T-helper 9 cell (primary cell): ENCODE data around the gene CAPN2.
A peak's percentile ranks its signal among the peaks of the same experiment; 100 is the strongest.
"Not testable (repeated sequence)": the region's sequence is repeated elsewhere in the genome, so short reads cannot be mapped to it uniquely, and the experiment has no call there.

Experiments used
- DNase-seq: peaks from one replicate; pipeline ENCODE4 v3.0.0-alpha.2; 2020

CAPN2 gene

DNA sequence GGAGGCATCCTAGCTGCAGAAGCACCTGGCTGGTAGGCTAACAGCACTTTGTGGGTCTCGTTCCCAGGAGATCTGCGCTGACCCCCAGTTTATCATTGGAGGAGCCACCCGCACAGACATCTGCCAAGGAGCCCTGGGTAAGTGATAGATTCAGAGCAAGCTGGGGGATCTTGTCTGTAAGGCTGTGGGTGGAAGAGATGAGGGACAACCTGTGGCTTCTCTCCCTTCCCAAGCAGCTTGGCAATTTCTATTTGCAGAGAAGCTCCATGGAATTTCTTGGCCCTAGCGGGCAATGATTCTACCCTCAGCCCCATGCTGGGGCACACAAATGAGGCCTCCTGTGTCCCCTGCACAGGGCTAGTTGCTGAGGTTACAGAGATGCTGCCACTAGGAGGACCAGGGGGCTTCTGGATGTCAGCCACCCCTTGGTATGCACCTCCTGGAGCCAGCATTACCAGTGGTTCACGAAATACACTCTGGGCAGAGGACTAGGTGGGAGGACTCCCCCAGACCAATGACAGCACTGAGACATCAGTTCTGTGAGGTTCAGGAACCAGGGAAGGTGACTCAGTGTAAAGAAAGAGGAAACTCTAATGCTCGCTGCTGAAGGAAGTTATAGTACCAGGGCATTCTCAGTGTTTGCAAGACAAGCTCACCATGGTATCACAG is 5.5 kb downstream of the CAPN2 start:
- DNase-seq: no peak

- DNase-seq: no peak
Measured at GRCh38 chr1:223718850-223719249, 6.5 kb downstream of the CAPN2 start.

GRCh38 chr1:223720971-223721591 is 8.7 kb downstream of the CAPN2 start:
- DNase-seq: no peak

GRCh38 chr1:223721658-223722607 is 9.6 kb downstream of the CAPN2 start:
- no peak for DNase-seq

DNA sequence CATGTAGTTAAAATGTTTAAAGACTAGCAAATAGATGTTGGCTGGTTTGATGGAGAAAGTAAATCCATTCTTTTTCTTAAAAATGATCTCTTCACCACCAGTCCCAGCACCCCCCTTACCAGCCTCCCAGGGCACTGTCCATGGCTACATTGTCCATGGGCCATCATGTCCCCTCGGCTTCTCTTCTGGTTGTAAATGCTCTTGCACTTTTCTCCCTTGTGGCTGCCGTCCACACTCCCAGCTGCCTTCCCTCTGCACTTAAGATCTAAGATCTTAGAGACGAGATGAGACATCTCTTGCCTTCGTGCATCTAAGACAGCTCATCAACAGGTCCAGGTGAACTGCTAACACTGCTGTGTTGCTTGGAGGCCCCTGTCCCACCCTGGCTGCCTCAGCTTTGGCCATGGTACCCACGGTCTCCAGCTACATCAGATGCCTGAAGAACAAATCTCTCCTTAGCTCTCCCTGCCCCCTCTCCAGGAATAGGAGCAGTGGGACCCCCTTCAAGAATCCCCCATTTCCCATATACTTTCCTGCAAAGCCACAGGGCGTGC is 11.1 kb downstream of the CAPN2 start:
- no peak for DNase-seq

- no peak for DNase-seq
Measured at GRCh38 chr1:223724376-223724775, 12.0 kb downstream of the CAPN2 start.

DNA sequence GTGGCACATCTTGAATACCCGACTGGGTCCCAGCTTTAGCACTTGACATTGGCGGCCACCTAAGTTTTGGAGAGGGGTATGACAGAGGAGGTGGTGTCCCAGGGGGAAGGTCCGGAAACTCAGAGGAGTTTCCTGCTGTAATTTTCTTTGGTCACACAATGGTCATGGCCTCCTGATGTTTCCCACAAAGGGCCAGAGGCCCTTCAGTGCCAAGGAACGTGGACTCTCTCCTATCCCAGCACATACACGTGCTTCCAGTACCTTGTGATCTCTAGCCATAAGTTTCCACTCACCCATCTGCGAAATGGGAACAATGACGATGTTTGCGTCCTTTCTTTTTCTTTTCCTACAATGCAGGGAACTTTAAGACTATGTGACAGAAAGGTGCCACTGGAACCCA is 13.2 kb downstream of the CAPN2 start:
- no peak for DNase-seq

- DNase-seq: peak; percentile 79
Measured at GRCh38 chr1:223726380-223727001, 14.2 kb downstream of the CAPN2 start.

GRCh38 chr1:223727541-223727940 is 15.2 kb downstream of the CAPN2 start:
- no peak for DNase-seq

- no peak for DNase-seq
Measured at GRCh38 chr1:223729906-223730305, 17.6 kb downstream of the CAPN2 start.

DNA sequence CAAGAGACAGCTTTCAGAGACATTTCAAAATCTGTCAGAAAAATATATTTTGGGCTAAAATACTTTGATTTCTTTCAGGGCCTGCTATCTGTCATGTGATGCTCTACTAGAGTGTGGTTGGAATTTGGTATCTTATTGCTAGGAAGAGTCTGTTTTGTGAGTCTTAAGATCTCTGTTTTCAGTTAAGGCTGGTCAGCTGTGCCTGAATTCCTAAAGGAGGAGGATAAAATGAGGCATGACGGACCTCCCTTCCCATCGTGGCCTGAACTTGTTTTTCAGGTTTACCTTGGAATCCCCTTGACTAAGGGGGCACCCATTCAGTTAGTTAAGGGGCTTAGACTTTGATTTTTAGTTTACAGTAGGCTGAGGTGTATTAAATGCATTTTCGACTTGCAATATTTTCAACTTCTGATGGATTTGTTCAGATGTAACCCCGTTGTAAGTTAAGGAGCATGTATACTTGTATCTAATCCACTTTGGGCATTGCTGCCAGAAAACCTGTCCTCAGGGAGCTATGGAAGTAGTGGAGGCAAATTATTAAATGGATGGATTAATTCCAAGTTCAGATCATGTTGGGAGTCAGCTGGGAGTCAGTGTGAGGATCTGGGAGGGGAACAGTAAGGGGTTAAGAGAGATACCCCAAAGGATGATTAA is 18.3 kb downstream of the CAPN2 start:
- DNase-seq: no peak

- DNase-seq: no peak
Measured at GRCh38 chr1:223731133-223731770, 18.9 kb downstream of the CAPN2 start.

- DNase-seq: no peak
Measured at GRCh38 chr1:223732993-223733798, 20.9 kb downstream of the CAPN2 start.

- no peak for DNase-seq
Measured at GRCh38 chr1:223733898-223734852, 21.8 kb downstream of the CAPN2 start.

DNA sequence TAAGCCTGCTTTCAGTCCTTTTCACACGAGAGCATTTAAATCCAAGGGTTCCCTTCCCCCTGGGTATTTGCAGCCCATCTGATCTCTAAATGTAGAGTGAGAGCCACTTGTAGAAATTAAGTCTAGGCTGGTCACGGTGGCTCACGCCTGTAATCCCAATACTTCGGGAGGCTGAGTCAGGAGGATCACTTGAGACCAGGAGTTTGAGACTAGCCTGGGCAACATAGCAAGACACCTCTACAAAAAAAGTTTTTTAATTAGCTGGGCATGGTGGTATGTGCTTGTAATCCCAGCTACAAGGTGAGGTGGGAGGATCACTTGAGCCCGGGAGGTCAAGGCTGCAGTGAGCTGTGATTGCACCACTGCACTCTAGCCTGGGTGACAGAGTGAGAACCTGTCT is 24.3 kb downstream of the CAPN2 start:
- DNase-seq: not testable (repeated sequence)

DNA sequence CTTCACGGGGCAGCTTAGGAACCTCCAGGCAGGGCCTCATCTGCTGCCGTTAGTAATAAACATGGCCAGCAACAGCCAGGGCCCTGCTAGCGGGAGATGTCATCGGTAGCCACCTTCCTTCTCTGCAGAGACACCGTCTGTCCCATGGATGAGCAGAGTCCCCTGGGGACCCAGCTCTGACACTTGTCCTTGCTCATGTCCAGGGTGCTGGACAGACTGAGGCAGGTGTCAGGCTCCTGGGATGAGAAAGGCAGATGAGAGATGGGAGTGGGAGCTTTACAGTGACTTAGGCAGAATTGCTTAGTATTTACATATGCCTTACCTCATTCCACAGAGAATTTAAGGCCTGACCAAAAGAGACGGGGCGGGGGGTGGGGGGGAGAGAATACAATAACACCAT is 25.0 kb downstream of the CAPN2 start:
- DNase-seq: no peak

- DNase-seq: no peak
Measured at GRCh38 chr1:223738465-223739365, 26.4 kb downstream of the CAPN2 start.

GRCh38 chr1:223739366-223740037 is 27.2 kb downstream of the CAPN2 start:
- no peak for DNase-seq
